NCI-H2227 (cell line): ENCODE data around the gene SLC15A4.
"Not testable (repeated sequence)": the region's sequence is repeated elsewhere in the genome, so short reads cannot be mapped to it uniquely, and the experiment has no call there.

ENCODE experiments used
- DNase-seq: peaks from one replicate; lab custom pipeline; 2025; ENCODE audit not compliant: unreplicated experiment; lab: John Stamatoyannopoulos, UW

SLC15A4 gene

DNA sequence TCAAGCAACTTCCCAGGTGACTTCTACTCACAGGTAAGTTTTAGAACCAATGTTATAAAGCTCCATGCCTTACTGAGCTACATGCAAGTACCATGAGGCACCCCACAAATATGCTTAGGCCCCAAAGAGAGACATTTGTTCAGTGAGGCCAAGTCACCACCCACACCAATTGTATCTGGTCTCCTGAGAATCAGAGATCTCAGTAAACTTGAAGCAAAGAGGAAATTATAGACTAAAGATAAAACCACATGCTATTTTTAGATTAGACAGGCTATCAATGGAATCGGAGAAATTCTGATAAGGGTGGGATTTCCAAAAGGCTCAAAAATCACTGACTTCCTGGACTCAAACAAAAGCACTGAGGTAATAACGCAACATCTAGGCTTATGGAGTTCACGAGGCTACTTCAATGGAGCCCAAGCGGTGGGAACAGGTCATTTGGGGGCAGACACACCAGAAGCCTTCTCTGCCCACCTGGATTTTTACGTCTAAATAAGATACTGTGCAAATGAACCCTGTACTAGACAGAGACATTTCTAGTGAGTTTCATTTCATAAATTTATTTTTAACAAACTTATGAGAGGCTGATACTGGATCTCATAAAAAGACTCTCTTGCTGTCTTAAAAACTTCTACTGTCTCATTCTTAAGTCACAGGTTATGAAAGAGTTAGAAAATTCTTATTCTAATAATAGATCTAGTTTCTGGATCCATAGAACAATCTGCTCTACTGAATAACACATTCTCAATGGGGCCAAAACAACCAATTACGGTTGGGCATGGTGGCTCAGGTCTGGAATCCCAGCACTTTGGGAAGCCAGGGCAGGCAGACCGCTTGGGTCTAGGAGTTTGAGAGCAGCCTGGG, 7.7 kb downstream of the SLC15A4 start:
- no peak for DNase-seq

DNA sequence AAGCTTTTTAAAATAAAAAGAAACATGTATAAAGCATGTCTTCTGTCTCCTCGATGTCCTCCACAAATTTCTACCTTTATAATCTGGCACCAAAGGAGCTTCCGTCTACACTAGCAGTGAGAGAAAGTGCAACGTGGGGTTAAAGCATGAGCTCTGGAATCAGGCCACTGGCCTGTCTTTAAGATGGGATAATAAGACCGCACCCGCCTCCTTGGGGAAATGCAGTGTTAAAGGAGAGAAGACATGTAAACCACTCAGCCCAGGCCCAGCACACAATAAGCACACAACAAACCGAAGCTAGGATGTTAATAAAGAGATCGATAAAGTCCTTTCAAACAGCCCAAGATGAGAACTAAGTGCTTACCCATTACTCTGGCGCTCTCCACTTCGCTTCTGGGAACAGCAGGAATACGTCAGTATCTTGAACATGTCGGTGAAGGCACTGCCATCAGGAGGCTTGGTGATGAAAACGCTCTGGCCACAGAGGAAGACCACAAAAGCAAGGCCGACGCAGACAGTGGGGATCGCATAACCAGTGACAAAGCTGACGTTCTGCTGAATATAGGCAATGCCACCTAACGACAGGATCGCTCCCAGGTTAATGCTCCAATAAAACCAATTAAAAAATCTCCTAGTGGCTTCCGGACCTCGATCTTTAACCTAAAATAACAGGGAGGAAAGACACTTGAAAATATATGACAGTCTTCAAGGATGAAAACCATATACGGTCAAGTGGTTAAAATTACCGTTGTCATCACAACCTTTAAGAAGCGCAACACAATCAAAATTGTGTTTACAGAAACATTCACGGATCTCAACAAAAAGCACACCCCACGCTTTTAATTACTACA, 9.1 kb downstream of the SLC15A4 start:
- DNase-seq = no peak

DNA sequence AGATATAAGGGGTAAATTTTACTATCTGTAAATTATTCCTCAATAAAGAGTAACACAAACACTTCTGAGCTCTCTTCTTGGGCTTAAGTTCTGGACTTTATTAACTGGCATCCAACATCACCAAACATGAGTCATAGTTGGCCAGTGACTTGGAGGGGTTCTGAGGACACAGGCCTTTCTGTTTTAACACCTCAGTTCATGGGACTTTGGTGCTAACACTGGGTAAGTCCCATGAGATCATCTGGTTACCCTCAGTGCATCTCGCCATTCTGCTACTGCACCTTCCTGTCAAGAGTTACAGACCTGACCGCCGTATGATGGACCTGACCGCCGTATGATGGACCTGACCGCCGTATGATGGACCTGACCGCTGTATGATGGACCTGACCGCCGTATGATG, 9.9 kb downstream of the SLC15A4 start:
- DNase-seq = no peak

DNA sequence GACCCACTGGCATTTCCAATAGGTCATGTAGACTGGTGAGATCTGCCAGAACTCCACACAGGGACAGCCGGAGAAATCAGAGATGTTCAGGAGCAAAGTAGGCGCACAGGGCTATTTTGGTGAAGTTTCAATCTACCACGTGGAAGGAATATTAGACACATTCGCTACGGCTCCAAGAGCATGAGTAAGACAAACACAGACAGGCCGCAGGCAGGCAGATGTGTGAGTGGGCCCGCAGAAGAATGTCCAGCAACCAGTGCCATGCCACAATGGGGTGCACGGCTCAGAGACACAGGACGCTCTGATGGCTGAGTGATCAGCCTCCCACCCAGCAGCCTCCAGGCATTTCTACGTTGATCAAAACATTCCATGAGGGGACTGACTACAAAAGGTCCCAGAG, 10.4 kb downstream of the SLC15A4 start:
- DNase-seq = no peak

DNA sequence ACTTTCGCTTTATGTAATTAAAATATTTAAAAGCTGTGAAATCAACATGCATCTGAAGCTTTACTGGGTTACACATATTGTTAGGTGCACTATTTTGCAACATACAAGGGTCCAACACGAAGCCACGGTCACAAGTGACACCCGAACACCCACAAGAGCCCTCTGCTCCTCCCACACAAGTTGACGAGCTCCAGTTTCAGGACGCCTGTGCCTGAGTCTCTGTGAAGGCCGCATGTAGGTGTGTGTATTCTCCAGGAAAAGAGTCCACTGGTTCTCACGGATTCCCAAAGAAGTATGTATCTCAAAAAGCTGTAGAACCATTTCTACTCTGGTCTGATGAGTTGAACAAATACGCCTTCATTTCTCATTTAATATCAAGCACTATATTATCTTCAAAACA, 12.0 kb downstream of the SLC15A4 start:
- no peak for DNase-seq

DNA sequence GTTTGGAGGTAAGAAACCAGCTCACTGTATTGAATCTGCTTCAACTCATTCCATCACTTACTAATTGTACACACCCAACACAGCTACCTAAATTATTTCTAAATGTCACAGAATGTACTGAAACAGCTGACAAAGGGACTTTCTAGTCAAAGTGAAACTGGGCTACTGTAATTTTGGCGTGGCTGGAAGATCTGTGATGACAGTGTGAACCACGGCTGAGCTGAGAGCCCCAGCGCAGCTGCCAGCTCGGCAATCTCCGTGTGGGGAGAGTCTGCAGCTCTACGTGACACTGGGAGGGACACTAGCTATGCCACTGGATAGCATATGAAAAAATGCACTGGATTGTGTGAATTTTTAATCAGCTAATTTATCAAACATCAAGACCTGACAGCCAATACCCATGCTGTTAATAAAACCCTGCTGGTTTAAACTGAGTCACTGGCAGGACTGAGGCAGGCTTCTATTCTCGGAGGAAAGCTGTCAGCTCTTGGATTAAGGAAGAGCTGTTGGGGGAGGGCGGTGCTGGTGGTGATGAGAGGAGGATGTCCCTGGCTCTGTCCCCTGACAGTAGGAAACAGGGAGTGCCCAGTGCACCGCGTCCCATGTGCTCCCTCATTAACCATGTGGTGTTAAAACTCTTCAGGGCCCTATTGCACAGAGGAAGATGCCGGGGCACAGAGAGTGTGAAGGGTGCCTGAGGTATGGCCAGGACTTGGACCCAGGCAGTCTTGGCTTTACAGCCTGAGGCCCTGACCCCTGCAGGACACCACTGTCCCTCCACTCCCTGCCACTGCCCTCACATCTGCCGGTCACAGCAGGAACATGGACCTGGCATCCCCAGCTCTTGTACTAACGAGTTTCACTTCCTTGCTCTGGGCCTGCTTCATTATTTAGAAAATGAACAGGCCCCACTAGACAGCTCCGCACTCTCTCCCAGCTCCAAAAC, 13.3 kb downstream of the SLC15A4 start:
- DNase-seq = no peak

DNA sequence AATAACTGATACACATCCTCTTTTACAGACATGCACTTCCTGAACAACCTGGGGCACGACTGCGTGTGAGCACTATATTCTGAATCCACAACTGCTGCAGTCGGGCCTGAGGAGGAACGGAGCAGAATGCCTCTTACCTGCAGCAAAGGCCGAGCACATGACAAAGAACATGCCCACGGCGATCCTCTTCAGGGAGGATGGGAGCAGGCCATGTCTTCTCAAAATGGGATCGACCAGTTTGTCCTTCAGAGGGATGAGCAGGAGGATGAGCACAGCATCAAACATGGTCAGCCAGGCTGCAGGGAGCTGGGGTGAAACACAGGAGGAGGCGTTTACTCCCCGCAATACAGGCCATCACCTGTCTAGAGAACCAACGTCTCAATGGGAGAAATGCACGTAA, 15.1 kb downstream of the SLC15A4 start:
- no peak for DNase-seq

DNA sequence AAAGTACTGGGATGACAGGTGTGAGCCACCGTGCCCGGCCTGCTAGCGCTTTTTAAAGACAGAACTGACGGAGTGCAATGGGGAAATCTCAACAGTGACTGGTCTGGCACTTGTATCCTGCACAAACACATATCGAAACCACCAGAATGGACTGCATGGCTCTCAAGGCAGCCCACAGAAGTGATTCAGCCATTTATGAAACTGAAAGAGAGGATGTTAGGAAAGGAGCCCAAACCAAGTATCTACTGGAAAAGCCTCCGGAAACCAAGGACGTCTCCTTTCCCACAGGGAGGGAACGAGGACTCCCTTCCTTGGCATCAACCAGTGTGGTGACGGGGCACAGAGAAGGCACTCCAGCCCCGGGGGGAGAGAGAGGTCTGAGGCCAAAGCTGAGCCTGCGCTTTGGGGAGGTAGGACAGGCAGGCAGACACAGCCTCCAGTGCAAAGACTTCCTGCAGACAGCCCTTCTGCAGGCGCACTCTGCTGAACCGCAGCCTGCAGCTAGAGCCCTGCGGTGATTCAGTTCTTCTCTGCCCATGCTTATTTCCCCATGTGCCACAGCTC, 16.5 kb downstream of the SLC15A4 start:
- DNase-seq = no peak

DNA sequence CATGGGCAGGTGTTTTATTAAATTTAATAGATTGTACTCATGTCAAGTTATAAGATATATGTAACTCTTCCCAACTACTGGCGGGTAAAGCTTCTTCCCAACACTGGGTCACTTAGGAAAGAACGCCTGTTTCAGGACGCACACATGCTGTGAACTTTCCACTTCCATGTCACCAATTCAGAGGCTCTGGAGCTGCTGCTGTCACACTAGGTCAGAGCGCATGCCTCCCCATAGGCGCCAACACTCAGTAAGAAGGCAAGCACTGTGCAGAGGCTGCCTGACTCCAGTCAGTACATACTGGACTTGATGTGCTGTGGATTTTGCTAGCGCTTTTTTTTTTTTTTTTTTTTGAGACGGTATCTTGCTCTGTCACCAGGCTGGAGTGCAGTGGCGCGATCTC, 17.2 kb downstream of the SLC15A4 start:
- no peak for DNase-seq

DNA sequence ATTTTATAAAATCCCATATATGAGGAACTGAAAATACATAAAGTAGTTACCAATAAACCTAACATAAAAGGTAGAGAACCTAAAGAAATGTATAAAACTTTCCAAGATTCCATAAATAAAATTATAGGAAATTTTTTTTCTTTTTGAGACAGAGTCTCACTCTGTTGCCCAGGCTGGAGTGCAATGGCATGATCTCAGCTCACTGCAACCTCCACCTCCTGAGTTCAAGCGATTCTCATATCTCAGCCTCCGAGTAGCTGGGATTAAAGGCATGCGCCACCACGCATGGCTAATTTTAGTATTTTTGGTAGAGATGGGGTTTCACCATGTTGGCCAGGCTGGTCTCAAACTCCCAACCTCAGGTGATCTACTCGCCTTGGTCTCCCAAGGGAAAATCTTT, 18.4 kb downstream of the SLC15A4 start:
- DNase-seq = not testable (repeated sequence)

DNA sequence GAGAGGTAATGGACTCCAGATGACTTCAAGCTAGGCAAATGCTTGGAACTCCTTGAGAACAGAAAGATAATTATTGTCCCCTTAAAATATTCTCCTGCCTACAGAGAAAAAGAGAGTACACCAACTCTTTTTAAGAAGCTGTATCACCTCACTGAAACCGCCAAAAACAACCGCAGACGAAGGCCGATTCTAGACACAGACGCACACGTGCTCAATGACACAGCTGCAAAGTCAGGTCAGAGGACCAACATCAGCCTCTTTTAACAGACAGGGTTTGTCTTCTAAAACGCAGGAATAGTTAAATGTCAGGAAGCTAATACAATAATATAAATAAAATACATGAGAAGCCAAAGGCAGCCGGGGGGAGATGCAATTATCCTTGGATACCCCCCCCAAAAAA, 19.0 kb downstream of the SLC15A4 start:
- no peak for DNase-seq

DNA sequence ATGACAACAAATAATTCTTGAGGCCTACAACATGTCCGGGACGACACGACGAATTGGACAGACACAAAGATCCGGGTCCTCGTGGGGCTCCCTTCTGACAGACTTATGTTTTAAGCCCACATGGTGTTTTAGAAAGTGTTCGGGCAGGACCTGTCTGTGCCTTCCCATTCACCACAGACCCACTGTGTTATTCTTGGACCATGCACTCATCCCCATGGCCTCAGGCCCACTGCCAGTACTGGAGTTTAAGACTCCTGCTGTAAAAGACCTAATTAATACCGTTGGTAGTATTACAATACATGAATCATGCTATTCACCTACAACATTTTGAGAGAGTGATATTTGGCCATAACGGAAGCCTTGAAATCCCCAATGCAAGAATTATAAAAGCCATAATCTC, 20.0 kb downstream of the SLC15A4 start:
- DNase-seq = no peak

DNA sequence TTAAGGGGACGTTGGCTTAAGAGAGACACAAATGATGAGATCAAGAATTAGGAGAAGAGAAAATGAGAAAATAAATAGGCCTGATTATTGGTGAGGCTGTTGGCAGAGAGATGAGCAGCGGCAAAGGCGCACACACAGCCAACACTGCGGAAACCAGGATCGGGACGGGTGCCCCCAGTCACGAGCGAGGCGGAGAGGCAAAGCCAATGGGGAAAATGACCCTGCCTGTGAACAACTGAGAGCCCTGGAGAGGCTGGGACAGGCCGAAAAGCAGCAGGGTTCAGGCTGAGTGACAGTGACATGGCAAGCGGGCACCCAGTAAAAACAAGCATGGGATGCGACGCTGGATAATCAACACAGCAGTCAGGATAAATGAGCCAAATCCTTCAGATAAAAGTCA, 21.0 kb downstream of the SLC15A4 start:
- no peak for DNase-seq

DNA sequence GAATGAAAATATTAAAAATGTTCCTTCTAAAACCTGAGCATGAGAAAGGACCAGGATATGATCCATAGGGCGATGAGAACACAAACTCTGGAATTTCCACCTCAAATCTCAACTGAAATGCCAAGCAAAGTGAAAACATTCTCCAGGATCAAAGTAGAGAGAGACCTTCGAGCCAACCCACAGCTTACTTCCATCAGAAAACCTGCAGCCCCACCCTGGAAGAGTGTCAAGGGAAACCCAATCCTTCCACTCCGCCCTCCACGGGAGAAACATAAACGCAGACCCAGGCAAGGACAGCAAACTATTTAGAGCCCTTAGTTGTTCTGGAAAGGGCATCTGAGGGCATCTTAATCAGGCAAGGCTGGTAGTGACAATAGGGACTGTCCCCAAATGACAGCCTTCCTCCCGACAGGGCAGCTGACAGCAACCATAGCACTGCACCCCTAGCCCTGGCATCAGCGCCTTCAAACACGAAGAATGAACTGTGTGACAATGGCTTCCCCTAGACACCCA, 21.8 kb downstream of the SLC15A4 start:
- DNase-seq = no peak

DNA sequence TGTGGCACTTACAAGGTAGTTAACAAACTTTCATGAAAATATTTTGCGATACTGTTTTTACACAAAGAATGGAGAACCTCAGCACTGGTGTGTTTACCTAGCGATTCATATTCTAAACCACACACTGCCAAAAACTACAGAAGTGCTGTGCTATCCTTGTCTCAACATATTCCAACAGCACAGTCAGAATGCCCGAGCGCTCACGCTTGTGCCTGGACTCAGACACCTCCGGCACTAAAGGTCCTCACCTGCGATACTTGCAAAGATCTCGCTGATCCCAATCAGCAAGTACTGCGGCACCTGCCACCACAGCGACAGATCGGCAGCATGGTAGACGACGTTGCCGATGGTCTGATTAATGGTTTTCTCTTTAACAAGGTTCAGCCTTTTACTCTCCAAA, 23.2 kb downstream of the SLC15A4 start:
- DNase-seq = no peak

DNA sequence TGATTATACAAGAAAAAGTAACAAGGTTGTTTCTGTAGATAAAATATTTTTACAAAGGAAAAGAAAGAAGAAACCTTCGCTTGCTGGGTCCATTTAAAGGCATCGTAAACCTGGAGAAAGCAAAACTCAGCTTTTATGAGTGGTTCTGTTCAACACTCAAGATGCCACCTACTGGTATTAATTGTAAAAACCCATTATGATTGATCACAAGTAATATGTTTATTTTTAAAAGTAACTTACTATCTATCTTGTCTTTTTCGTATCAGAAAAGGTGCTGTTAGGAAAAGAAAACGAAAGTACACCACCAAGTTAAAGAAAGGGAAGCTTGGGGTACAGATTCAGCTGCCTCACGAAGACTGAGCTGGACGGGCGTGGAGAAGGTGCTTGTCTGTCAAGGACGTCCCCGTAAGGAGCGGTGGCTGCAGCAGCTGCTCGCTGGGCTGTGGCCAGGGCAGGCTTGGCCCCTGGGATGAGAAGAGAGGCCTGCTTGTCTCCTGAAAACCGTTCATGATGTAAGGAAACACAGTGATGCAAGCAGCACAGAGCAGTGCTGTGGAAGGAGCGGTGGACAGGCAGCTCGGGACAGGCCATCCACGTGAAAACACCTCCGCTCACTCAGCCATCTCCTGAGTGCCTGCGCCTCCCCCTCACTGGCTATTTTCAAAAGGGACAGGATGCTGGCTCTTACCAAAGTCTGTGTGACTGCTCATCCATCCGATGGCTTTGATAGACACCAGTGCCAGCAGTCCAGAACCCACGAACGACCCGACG, 25.0 kb downstream of the SLC15A4 start:
- no peak for DNase-seq

DNA sequence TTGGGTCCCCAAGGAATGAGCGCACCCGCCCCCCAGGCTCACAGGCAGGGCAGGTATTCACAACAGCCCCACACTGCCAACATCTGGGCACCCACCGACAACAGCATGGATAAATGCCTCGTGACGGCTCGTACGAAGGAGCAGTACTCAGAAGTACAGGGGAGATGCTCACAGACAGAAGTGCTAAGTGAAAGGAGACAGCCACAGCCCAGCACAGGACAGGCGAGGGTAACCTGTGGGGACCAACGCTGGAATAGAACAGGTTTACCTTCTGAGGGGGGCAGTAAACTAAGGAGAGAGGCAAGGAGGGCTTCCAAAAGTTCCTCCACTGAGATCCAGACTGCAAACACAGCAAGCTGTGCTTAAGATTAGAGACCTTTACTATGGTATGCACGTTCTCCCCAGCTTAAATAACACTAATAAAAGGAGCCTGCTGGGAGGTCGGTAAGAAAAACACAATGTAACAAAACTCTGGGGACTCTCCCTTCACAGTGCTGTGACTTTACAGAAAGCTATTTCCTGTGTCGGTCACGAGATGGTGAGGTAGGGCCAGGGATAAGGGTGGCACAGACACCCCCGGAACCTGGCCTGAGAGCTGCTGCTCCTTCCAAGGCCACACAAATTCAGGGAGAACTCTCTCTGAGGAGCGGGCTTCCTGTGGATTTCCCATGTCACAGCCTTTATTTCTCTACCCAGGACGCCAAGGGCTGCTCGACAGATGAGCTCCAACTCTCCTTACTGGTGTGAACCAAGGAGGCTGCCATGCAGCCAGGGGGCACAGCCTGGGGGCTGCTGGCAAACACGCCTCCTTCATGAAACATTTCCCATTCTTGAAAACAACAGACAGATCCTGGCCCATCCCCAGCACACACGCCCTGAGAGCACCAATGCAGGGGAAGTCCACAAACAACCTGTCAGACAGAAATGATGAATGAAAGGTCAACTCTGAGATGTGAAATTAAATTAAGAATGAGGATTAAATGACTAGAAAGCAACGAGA, 26.3 kb downstream of the SLC15A4 start:
- DNase-seq = no peak

DNA sequence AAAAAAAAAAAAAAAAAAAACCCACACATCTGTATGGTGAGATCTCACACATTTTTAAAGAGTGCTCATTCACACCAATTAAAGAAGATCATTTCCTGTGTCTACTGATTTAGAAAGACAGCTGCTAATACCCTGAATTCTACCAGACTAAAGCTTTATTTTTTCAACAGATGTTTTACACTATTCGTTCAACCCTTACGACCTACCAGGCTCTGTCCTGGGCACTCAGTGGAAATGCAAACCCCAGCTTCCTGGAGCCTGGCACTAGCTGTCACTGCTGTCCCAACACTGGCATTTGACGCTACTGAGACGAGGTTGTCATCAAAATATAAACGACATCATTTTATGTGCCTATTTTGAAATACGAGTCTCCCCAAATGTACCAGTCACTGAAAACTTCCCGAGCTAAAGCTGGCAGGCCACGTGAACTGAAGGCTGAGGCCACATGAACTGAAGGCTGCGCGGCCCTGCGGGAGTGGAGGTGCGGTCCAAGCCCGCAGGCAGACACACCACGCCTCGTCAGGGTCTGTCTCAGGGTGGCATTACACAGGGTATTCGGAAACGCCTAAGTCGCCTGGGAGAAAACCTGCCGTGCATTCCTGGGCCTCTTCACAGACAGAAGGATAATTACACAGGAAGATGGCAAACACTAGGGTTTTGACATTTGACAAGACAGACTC, 27.2 kb downstream of the SLC15A4 start:
- DNase-seq = no peak
